ENCODE measurements around the gene CEP126.
"Not testable (repeated sequence)": the region's sequence is repeated elsewhere in the genome, so short reads cannot be mapped to it uniquely, and the experiment has no call there.

DNA sequence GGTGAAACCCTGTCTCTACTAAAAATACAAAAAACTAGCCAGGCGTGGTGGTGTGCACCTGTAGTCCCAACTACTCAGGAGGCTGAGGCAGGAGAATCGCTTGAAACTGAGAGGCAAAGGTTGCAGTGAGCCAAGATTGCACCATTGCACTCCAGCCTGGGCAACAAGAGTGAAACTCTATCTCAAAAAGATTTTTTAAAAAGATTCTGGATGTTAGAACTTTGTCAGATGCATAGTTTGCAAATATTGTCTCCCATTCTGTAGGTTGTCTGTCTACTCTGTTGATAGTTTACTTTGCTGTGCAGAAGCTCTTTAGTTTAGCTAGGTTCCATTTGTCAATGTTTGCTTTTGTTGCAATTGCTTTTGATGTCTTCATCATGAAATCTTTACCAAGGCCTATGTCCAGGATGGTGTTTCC, 79.3 kb downstream of the CEP126 start:
- TF ChIP-seq, protein P1, sequence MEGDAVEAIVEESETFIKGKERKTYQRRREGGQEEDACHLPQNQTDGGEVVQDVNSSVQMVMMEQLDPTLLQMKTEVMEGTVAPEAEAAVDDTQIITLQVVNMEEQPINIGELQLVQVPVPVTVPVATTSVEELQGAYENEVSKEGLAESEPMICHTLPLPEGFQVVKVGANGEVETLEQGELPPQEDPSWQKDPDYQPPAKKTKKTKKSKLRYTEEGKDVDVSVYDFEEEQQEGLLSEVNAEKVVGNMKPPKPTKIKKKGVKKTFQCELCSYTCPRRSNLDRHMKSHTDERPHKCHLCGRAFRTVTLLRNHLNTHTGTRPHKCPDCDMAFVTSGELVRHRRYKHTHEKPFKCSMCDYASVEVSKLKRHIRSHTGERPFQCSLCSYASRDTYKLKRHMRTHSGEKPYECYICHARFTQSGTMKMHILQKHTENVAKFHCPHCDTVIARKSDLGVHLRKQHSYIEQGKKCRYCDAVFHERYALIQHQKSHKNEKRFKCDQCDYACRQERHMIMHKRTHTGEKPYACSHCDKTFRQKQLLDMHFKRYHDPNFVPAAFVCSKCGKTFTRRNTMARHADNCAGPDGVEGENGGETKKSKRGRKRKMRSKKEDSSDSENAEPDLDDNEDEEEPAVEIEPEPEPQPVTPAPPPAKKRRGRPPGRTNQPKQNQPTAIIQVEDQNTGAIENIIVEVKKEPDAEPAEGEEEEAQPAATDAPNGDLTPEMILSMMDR (IDR thresholded peaks at IDR 0.05) = not testable (repeated sequence)
- TF ChIP-seq POLR2A (IDR thresholded peaks at IDR 0.05); POLR2AphosphoS5 (IDR thresholded peaks at IDR 0.05; ENCODE audit: insufficient read depth in 1 of 2, low read depth in 1 of 2): not testable (repeated sequence)
